Omental fat pad (tissue), 4 donors: Measurements from ENCODE around the gene NPIPB9. TPM values are rescaled to one million over a fixed set of nuclear protein-coding genes. Genes with fewer than 3 reads are reported as not detected.
"Not testable (repeated sequence)": the region's sequence is repeated elsewhere in the genome, so short reads cannot be mapped to it uniquely, and the experiment has no call there.

Experiments
- ATAC-seq: fragments of 150-250 bp; one replicate; pipeline ENCODE4 v1.9.1; 2016; ENCODE audit warnings: mild to moderate bottlenecking, moderate library complexity; ENCODE audit not compliant: low FRiP score
- DNase-seq: peaks from one replicate; pipeline ENCODE4 v3.0.0-alpha.2; 2019; ENCODE audit warnings: low spot score
- CTCF ChIP-seq, 3 donors: fragments of 450-650 bp; IDR thresholded peaks; one replicate each; pipeline ENCODE4 v1.5.1; 2016 to 2017; ENCODE audit warnings: antibody characterized with exemption in 3 of 3, mild to moderate bottlenecking in 3 of 3, moderate library complexity in 2 of 3
- small RNA-seq: library from RNA; depleted of rRNA; stranded (forward); fragments of <200 nt; gene quantifications from one replicate; pipeline ENCODE3, GENCODE V24; 2016
- total RNA-seq, 4 donors: library from RNA; depleted of rRNA; stranded (reverse); fragments of >200 nt; gene quantifications; one replicate each; pipeline ENCODE4 v1.1.0, GENCODE V29; 2016

NPIPB9 gene
- total RNA-seq, 4 donors from 2014 or later: 3.2 to 18.4 (median 7.3) TPM

DNA sequence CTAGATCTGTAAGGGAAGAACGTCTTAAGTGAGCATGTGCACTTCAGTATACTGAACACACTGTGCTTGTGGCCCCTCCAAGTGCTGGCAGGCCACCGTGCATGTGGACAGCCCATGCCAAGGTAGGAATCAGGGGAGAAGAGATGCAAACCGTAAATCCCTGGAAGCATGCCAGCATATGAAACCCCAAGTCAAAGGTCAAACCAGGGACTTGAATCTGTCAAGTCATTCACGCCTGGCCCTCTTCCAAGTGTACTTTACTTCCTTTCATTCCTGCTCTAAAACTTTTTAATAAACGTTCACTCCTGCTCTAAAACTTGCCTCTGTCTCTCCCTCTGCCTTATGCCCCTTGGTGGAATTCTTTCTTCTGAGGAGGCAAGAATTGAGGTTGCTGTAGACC lies 68.4 kb downstream of the NPIPB9 start:
- ATAC-seq (no peak), DNase-seq (no peak)
- TF ChIP-seq CTCF (IDR thresholded peaks at IDR 0.05): no peak

- not testable (repeated sequence) for ATAC-seq, DNase-seq
Measured at GRCh38 chr16:28820546-28820945, 69.0 kb downstream of the NPIPB9 start.

DNA sequence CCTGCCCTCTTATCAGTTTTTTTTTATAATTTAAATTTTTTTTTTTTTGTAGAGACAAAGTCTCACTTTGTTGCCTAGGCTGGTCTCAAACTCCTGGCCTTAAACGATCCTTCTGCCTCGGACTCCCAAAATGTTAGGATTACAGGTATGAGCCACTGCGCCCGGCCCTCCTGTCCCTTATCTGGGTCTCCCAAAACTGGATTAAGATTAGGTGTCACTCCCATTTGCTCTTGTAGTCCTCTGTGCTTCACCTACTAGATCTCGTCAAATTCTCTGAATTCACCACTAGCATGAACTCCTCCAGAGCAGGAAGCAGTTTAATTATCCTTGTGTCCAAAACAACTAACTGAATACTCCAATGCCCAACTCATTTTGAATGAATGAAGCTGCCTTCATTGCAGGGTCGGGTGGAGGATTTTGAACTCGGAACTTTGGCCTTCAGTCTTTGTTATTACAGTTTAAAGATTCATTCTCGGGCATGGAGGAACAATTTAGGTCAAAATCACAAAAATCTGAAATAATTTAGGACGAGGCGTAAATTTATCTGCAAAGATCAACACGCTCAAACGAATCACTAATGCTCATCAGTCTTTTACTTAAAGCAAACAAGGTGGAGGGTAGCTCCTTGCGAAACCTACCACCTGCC lies 70.4 kb downstream of the NPIPB9 start:
- no peak for TF ChIP-seq CTCF (IDR thresholded peaks at IDR 0.05)
- ATAC-seq (no peak), DNase-seq (no peak)

Small RNAs within 50 kb of the gene (small RNA-seq; reads per million reads assigned to genes)
- not detected for gene MIR6862-2

Other genes starting within 250 kb of the NPIPB9 start
- gene IL27, start 245.0 kb upstream of the NPIPB9 start, total RNA-seq: under 1 TPM in 1 of 4 donors, not detected in 3; 0.48 TPM
- 10 to 100 TPM; 20.2 to 56.4 (median 40.1) TPM for gene NUPR1, start 212.8 kb upstream of the NPIPB9 start, total RNA-seq
- gene SGF29, start 197.9 kb upstream of the NPIPB9 start, total RNA-seq: 10 to 100 TPM; 18.0 to 22.6 (median 19.1) TPM
- 1 to 10 TPM in 3 of 4 donors, under 1 TPM in 1; 0.79 to 5.0 (median 2.4) TPM for gene SULT1A2, start 154.7 kb upstream of the NPIPB9 start, total RNA-seq
- gene SULT1A1, start 141.7 kb upstream of the NPIPB9 start, total RNA-seq: 10 to 100 TPM; 44.1 to 80.8 (median 56.7) TPM
- not detected for gene NPIPB8, start 113.7 kb upstream of the NPIPB9 start, total RNA-seq
- gene EIF3C, start 40.3 kb upstream of the NPIPB9 start, total RNA-seq: 100 to 1,000 TPM; 125 to 198 (median 183) TPM
- gene ATXN2L, start 71.2 kb downstream of the NPIPB9 start, total RNA-seq: 10 to 100 TPM; 34.4 to 83.3 (median 59.5) TPM
- gene TUFM, start 94.6 kb downstream of the NPIPB9 start, total RNA-seq: 100 to 1,000 TPM in 2 of 4 donors, 10 to 100 TPM in 2; 93.2 to 133 (median 103) TPM
- gene SH2B1, start 112.1 kb downstream of the NPIPB9 start, total RNA-seq: 10 to 100 TPM; 16.1 to 25.4 (median 18.8) TPM
- gene ATP2A1, start 126.7 kb downstream of the NPIPB9 start, total RNA-seq: under 1 TPM; 0.32 to 0.44 (median 0.37) TPM
- 10 to 100 TPM; 10.1 to 21.7 (median 17.0) TPM for gene RABEP2, start 173.5 kb downstream of the NPIPB9 start, total RNA-seq
- under 1 TPM in 1 of 4 donors, not detected in 3; 0.46 TPM for gene CD19, start 180.2 kb downstream of the NPIPB9 start, total RNA-seq
- 10 to 100 TPM; 22.1 to 33.4 (median 29.3) TPM for gene NFATC2IP, start 199.2 kb downstream of the NPIPB9 start, total RNA-seq
- 10 to 100 TPM; 16.3 to 21.0 (median 18.5) TPM for gene SPNS1, start 223.0 kb downstream of the NPIPB9 start, total RNA-seq
- gene LAT, start 233.3 kb downstream of the NPIPB9 start, total RNA-seq: 1 to 10 TPM; 1.4 to 8.5 (median 6.8) TPM